ENCODE measurements around the gene KCNJ16.

KCNJ16 gene

DNA sequence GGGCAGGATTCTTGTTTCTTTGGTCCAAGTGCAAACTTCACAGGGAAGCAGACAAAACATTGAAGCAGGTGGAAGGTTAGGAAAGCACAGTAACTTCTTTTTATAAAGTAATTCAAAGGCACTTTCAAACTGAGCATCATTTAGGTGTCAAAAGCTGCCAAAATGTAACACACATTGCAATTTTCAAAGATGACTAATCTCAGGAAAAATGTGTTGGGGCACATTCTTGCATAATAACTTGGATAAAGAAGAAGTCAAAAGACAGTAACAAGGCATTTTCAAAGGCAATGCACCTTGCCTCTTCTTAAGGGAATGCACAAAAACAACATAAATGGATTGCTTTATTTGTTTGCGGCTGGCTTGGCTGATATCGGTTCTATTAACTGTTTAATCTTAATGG lies 97.9 kb downstream of the KCNJ16 start:
- DNase-seq: peak; percentile 47 to 51

DNA sequence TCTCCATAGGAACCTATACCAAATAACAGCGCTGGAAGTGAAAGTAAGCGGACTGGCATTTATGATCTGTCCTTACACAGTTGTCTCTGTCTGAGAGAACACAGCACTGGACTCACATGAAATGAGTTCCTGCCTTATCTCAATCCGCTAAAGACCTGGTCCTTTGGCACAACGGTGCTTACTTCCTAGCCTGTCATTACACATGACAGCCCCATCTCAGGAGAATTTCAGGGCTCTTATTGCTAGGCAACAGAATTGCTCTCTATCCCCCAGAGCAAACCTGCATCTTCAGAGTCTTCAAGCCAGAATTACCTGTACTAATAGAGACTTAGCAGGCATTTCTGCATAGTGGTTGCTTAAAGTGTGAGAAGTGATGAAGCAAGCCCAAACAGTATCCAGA lies 98.7 kb downstream of the KCNJ16 start:
- DNase-seq: no peak

DNA sequence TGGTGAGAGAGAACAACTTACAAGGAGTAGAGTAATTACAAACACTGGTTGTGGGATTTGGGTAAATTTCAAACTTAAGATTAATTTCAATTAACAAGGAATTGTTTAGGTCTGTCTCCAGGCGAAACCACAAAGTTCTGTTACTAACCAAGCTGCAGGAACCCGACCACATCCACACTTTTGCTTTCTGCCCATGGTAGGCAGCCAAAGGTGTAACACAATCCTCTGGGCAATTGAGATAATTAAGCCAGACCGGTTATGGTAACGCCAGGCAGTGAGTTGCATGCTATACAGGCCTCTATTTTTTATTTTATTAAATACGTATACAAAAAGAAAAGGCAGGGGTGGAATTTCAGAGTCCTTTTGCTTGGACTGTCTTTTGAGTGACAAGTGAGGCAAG lies 106.4 kb downstream of the KCNJ16 start:
- no peak for DNase-seq

DNA sequence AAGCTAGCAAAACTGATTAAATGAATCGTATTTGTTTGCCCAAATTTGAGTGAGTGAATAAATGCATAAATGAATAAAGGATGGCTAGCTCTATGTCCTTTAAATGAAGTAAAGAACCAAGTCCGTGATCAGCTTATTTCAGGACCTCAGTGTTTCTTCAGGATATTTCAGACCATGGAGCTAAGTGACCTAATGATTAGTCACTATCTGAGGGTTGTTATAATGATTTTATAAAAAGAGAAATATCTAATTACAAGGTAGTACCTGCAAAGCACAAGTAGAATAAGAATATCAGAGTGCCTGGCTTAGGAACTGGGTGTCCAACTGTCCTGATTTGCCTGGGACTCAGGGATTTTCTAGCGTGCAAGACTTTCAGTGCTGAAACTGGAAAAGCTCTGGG lies 106.8 kb downstream of the KCNJ16 start:
- no peak for DNase-seq

DNA sequence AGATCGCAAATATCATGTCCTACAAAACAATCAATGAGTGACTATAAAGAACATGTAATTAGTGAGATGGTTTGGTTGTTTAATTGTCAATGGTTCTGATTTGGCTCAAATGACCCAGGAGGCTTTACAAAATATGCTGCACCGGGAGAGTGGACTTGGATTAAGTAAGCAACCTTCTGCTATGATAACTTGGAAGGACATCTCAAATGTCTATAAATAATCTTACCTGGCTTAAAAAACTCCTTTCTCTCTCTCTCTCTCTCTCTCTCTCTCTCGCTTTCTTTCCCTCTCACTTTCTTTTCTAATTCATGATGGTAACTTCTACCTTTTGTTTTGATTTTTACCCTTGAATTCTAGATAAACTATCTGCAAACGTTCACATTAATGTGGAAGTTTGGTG lies 108.5 kb downstream of the KCNJ16 start:
- no peak for DNase-seq

DNA sequence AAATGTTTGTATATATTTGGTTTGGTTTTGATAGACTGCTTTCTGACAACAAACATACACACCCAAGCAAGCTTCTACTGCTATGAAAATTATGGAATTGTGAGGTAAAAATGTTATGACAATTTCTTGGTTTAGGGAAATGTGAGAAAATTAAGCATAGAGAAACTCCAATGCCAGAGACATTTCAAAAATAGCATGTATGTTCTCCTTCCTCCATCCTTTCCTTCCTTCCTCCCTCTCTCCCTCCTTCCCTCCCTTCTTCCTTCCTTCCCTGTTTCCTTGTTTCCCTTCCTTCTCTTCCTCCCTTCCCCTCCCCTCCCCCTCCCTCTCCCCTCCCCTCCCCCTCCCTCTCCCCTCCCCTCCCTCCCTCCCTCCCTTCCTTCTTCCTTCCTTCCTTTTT lies 109.2 kb downstream of the KCNJ16 start:
- no peak for DNase-seq

DNA sequence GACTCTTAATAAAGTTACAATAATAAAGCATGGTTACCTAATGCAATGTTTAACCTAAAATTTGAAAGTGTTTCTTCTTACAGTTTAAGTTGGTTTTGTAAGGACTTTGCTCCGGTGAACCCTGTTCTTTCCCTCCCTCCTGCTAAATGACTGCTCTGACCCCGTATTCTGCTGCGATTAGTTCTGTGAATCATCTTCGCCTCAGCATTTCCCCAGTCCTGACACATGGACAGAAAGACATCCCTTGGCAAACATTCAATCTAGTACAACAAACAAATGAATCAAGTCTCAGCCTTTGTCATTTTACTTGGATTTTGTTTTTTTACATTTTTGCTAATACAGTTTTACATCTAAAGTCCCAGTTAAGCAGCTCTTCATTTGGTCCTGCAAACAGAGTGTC lies 109.7 kb downstream of the KCNJ16 start:
- no peak for DNase-seq
